HEK293T (cell line): ENCODE results near the gene PEAK3.

ENCODE experiments used
- ARNT ChIP-seq: fragments of 450-650 bp; IDR thresholded peaks from 2 replicates; pipeline ENCODE4 v1.6.1; 2017; ENCODE audit warnings: mild to moderate bottlenecking
- CTBP1 ChIP-seq: fragments of 450-650 bp; IDR thresholded peaks from 2 replicates; pipeline ENCODE4 v1.6.1; 2016; ENCODE audit warnings: borderline replicate concordance
- ELF4 ChIP-seq: fragments of 450-650 bp; IDR thresholded peaks from 2 replicates; pipeline ENCODE4 v1.6.1; 2017; ENCODE audit warnings: antibody characterized with exemption
- FOXM1 ChIP-seq: fragments of 450-650 bp; IDR thresholded peaks from 2 replicates; pipeline ENCODE4 v1.6.1; 2017; ENCODE audit warnings: mild to moderate bottlenecking, borderline replicate concordance
- NFRKB ChIP-seq: fragments of 450-650 bp; IDR thresholded peaks from 2 replicates; pipeline ENCODE4 v1.6.1; 2016; ENCODE audit warnings: mild to moderate bottlenecking, moderate library complexity
- PKNOX1 ChIP-seq: fragments of 450-650 bp; IDR thresholded peaks from 2 replicates; pipeline ENCODE4 v1.6.1; 2016
- SP1 ChIP-seq: fragments of 450-650 bp; IDR thresholded peaks from 2 replicates; pipeline ENCODE4 v1.6.1; 2017
- SUZ12 ChIP-seq: fragments of 450-650 bp; IDR thresholded peaks from 2 replicates; pipeline ENCODE4 v1.6.1; 2016; ENCODE audit warnings: mild to moderate bottlenecking
- TARDBP ChIP-seq: fragments of 450-650 bp; IDR thresholded peaks from 2 replicates; pipeline ENCODE4 v1.6.1; 2016
- ZNF384 ChIP-seq: fragments of 450-650 bp; IDR thresholded peaks from 2 replicates; pipeline ENCODE4 v1.6.1; 2016

GRCh38 chr19:2225415-2226050, 56.4 kb downstream of the PEAK3 start:
- TF ChIP-seq ZNF384 (no peak), SUZ12 (no peak), ARNT (no peak), FOXM1 (no peak), TARDBP (no peak), SP1 (no peak), PKNOX1 (no peak), CTBP1 (no peak), ELF4 (no peak), NFRKB (no peak)
